ENCODE results near the gene LGR4.

LGR4 gene

DNA sequence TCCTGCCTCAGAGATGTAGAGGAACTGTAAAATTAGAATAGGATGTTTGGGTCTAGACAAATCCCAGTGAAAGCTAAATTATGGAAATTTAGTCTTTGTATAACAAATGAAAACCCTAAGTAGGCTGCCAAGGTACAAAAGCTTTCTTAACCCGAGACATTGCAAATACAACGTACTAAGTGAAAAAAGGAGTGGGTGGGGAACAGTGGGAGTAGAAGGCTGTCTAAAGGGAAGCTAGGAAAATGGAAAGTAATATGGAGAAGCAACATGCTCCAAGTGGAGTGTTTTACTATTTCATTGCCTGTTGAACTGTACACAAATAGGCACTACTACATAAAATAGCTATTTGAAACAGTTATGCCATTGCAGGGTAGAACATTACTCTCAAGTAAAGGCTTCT, 40.8 kb upstream of the LGR4 start:
- POLR2A ChIA-PET, result no interaction called here
- DNase-seq (ENCODE audit: extremely low spot score), result no peak
- TF ChIP-seq NFRKB (IDR thresholded peaks at IDR 0.05), result no peak
- no peak for TF ChIP-seq BHLHE40 (IDR thresholded peaks at IDR 0.05; ENCODE audit: borderline replicate concordance)
- TF ChIP-seq ZNF384 (IDR thresholded peaks at IDR 0.05), result no peak
- TF ChIP-seq L3MBTL2 (conservative IDR thresholded peaks at IDR 0.05), result no peak
- no peak for TF ChIP-seq LEF1 (IDR thresholded peaks at IDR 0.05; ENCODE audit: borderline replicate concordance)
- no peak for TF ChIP-seq FOXM1 (IDR thresholded peaks at IDR 0.05; ENCODE audit: borderline replicate concordance)
- no peak for TF ChIP-seq CTBP1 (IDR thresholded peaks at IDR 0.05; ENCODE audit: borderline replicate concordance)
- no peak for TF ChIP-seq TARDBP (IDR thresholded peaks at IDR 0.05)
- no peak for TF ChIP-seq FOXA1 (IDR thresholded peaks at IDR 0.05)
- TF ChIP-seq ARNT (IDR thresholded peaks at IDR 0.05), result no peak
- no peak for TF ChIP-seq ELF4 (IDR thresholded peaks at IDR 0.05)
- TF ChIP-seq SUZ12 (IDR thresholded peaks at IDR 0.05), result no peak
- TF ChIP-seq, protein P1, sequence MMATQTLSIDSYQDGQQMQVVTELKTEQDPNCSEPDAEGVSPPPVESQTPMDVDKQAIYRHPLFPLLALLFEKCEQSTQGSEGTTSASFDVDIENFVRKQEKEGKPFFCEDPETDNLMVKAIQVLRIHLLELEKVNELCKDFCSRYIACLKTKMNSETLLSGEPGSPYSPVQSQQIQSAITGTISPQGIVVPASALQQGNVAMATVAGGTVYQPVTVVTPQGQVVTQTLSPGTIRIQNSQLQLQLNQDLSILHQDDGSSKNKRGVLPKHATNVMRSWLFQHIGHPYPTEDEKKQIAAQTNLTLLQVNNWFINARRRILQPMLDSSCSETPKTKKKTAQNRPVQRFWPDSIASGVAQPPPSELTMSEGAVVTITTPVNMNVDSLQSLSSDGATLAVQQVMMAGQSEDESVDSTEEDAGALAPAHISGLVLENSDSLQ (IDR thresholded peaks at IDR 0.05), result no peak
- CTCF ChIA-PET, result interaction anchor here (0.6 to 1.5 kb wide), 2 partner anchors 14 to 98 kb away, joined by 3 read pairs; no protein-coding TSS in a partner anchor

DNA sequence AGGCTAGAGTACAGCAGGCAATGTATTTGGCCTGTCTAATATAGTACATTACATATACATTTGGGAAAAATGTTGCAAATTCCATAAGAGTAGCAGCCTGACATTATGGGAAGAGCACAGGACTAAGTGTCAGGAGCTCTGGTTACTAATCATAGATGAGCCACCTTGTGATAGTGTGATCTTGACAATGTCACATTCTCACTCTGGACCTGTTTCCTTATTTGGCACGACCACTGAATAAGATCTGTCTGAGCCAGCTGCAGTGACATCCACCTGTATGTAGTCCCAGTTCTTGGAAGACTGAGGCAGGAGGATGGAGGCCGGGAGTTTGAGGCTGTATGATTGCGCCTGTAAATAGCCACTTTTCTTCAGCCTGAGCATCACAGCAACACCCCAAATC, 39.6 kb upstream of the LGR4 start:
- TF ChIP-seq ELF4 (IDR thresholded peaks at IDR 0.05) (no peak), ARNT (IDR thresholded peaks at IDR 0.05) (no peak), LEF1 (IDR thresholded peaks at IDR 0.05; ENCODE audit: borderline replicate concordance) (no peak), L3MBTL2 (conservative IDR thresholded peaks at IDR 0.05) (no peak), SP1 (IDR thresholded peaks at IDR 0.05) (no peak), HDGF (IDR thresholded peaks at IDR 0.05; ENCODE audit: borderline replicate concordance) (no peak), FOXM1 (IDR thresholded peaks at IDR 0.05; ENCODE audit: borderline replicate concordance) (no peak), NFRKB (IDR thresholded peaks at IDR 0.05) (no peak), BHLHE40 (IDR thresholded peaks at IDR 0.05; ENCODE audit: borderline replicate concordance) (no peak), TARDBP (IDR thresholded peaks at IDR 0.05) (no peak), CTBP1 (IDR thresholded peaks at IDR 0.05; ENCODE audit: borderline replicate concordance) (no peak), FOXK2 (IDR thresholded peaks at IDR 0.05) (no peak), ZNF384 (IDR thresholded peaks at IDR 0.05) (no peak), SUZ12 (IDR thresholded peaks at IDR 0.05) (no peak)
- TF ChIP-seq, protein P1 (IDR thresholded peaks at IDR 0.05), result no peak
- ChIA-PET POLR2A (no interaction called here), CTCF (interaction anchor here (1.5 kb wide), 1 partner anchor 13 kb away, joined by 3 read pairs; no protein-coding TSS in a partner anchor)
- DNase-seq (ENCODE audit: extremely low spot score), result no peak

DNA sequence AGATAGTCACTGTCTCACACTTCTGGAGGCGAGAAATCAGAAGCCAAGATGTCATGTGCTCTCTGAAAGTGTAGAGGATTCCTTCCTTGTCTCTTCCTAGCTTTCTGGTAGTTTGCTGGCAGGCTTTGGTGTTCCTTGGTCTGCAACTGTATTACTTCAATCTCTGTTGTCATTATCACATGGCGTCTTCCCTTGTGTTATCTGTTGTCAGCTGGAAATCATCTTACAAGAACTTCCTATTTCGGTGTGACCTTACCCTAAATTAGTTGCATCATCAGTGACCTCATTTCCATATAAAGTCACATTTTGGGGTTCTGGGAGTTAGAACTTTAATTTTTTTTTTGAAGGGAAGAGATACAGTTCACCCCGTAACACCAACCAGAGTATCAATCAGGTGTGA, 37.3 kb upstream of the LGR4 start:
- POLR2A ChIA-PET, result no interaction called here
- no peak for TF ChIP-seq FOXA1 (IDR thresholded peaks at IDR 0.05)
- no peak for TF ChIP-seq BHLHE40 (IDR thresholded peaks at IDR 0.05; ENCODE audit: borderline replicate concordance)
- CTCF ChIA-PET, result no interaction called here
- no peak for DNase-seq (ENCODE audit: extremely low spot score)

DNA sequence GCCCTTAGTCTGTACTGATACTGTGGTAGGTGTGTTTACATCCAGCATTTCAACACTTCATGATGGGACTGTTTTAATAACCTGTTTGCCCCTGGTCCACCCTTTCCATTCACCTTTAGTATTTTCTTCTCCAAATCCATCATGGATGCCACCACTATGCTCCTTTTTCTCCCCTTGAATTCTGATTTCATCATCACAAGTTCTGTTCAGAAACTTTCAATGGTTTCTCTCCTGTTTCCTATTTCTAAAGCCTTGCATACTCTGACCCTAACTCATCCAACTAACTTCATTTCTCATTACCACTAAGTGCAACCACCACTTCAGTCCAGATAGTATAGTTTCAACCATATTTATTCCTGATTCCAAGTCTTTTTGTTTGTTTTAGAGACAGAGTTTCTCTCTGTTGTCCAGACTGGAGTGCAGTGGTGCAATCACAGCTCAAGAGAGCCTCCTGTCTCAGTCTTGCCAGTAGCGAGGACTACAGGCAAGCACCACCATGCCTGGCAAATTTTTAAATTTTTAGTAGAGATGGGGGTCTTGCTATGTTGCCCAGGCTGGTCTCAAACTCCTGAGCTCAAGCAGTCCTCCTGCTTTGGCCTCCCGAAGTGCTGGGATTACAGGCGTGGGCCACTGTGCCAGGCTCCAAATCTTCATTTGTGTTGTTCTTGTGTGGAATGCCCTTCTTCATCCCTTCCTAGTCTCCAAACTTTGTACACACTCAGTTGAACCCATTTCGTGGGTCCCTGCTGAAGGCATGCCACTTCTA, 35.1 kb upstream of the LGR4 start:
- no peak for DNase-seq (ENCODE audit: extremely low spot score)
- TF ChIP-seq SP1 (IDR thresholded peaks at IDR 0.05), result no peak
- POLR2A ChIA-PET, result interaction anchor here (1.0 kb wide), 1 partner anchor 601 kb away, joined by 3 read pairs; the partner anchor contains the start of genes KIF18A and METTL15
- CTCF ChIA-PET, result no interaction called here

DNA sequence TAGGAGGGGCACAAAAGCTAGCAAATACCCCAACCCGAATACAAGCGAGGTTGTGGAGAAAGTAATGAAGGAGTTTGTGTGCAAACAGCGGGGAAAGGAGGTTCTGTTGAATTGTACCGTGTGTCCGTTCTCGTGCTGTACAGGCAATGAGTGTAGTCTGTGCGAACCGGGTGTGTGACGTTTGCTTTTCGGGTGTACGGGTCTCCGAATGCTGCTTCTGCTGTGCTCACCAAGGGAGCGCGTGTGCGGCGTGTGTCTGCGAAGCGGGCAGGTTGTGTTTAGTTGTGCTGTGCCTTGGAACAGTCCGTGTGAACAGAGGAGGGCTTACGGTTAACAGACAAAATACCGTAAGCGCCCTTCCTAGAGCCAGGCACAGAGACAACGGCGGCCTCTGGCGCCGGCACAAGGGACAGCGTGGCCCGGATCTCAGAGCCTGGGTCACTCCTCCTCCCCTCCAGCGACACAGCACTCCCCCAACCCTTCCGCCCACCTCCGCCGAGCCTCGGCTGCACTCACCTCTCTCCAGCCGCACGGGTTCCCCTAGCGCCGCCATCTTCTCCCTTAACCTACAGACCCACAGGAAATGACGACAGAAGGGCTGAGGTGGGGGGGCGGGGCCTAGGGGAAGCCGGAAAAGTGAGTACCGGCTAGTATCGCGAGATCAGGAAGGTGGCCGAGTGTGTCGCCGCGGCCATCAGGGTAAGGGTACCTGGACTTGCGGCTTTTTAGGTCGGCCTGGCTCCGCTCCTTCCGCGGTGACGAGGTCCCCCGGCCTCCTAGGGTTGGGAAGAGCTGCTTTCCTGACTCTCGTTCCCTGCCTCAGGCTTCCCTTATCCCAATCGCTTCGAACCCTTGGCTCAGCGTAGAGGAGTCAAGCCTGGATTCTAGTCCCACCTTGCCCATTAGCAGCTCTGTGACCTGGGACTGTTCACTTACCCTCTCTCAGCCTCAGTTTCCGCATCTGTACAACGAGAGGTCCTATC, 33.9 kb upstream of the LGR4 start, which contains the start of gene LIN7C:
LIN7C (minus strand) TSS at position 570 of the 983 bp plus-strand sequence; CDS start at position 553, 17 bp downstream.
- TF ChIP-seq BHLHE40 (IDR thresholded peaks at IDR 0.05; ENCODE audit: borderline replicate concordance) (no peak), ELF4 (IDR thresholded peaks at IDR 0.05) (peak; percentile 53), ZNF384 (IDR thresholded peaks at IDR 0.05) (no peak), L3MBTL2 (conservative IDR thresholded peaks at IDR 0.05) (peak; percentile 81), FOXM1 (IDR thresholded peaks at IDR 0.05; ENCODE audit: borderline replicate concordance) (no peak), SP1 (IDR thresholded peaks at IDR 0.05) (no peak), NFRKB (IDR thresholded peaks at IDR 0.05) (peak; percentile 30; the same call in 1 of the 2 replicates)
- ChIA-PET POLR2A (interaction anchor here (1.0 kb wide), 1 partner anchor 602 kb away, joined by 3 read pairs; the partner anchor contains the start of genes KIF18A and METTL15), CTCF (no interaction called here)
- peak; percentile 97 for DNase-seq (ENCODE audit: extremely low spot score)

DNA sequence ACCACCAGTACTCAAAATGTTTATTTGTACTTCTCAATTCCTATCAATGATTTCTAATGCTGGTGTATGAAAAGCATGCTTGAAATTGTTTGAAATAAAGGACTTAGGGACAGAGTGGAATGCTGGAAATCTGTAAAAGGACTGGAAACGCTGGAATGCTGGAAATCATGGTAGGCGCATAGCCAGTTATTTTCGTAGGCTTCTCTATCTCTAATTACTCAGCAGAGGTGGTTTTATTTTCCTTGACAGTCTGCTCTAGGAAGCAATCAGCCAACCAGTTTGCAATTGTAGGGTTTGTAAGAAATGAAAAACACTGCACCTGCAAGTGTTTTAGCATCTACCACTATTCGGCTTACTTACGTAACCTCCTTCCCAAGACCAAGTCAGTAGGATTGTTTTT, 33.2 kb upstream of the LGR4 start:
- DNase-seq (ENCODE audit: extremely low spot score), result no peak
- ChIA-PET CTCF (no interaction called here), POLR2A (no interaction called here)
- TF ChIP-seq NFRKB (IDR thresholded peaks at IDR 0.05), result no peak
- TF ChIP-seq L3MBTL2 (conservative IDR thresholded peaks at IDR 0.05), result no peak
- no peak for TF ChIP-seq FOXA1 (IDR thresholded peaks at IDR 0.05)
- TF ChIP-seq BHLHE40 (IDR thresholded peaks at IDR 0.05; ENCODE audit: borderline replicate concordance), result no peak

DNA sequence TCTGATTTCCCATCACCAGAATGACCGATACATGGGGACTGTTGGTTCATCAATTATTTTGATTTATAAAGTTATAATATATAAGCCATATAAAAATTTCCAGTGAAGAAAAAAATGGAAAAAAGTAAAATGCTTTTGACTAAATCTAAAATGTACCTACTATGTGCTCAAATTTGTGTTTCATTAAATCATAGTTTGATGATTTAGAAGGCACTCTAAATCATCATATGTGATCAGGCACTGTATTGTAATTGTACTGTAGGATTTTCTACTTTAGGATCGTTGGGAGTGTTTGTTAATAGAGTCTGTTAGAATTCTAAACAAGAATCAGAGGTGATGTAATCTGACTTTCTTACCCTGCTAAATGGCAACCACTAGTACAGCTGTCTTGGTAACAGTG, 31.6 kb upstream of the LGR4 start:
- DNase-seq (ENCODE audit: extremely low spot score), result no peak
- ChIA-PET CTCF (no interaction called here), POLR2A (no interaction called here)
- TF ChIP-seq ARNT (IDR thresholded peaks at IDR 0.05), result no peak
- TF ChIP-seq CTBP1 (IDR thresholded peaks at IDR 0.05; ENCODE audit: borderline replicate concordance), result no peak
- no peak for TF ChIP-seq ZNF384 (IDR thresholded peaks at IDR 0.05)
- no peak for TF ChIP-seq SUZ12 (IDR thresholded peaks at IDR 0.05)
- no peak for TF ChIP-seq FOXK2 (IDR thresholded peaks at IDR 0.05)
- TF ChIP-seq NFRKB (IDR thresholded peaks at IDR 0.05), result no peak
- TF ChIP-seq BHLHE40 (IDR thresholded peaks at IDR 0.05; ENCODE audit: borderline replicate concordance), result no peak

Measured in HEK293T (cell line).